IgD-negative memory B cell (primary cell): ENCODE results near the gene GPHN. TPM values are rescaled to one million over a fixed set of nuclear protein-coding genes. Genes with fewer than 3 reads are reported as not detected.
"Not testable (repeated sequence)": the region's sequence is repeated elsewhere in the genome, so short reads cannot be mapped to it uniquely, and the experiment has no call there.

Experiments used
- H3K27ac Mint-ChIP-seq, 3 donors: one replicate each; pipeline ENCODE4 v1.8.0; 2020 to 2022; ENCODE audit warnings: mild to moderate bottlenecking in 3 of 3, mixed read lengths in 3 of 3, moderate library complexity in 1 of 3
- H3K27me3 Mint-ChIP-seq: one replicate; pipeline ENCODE4 v1.8.0; 2021; ENCODE audit warnings: mixed read lengths
- H3K36me3 Mint-ChIP-seq: one replicate; pipeline ENCODE4 v1.8.0; 2020; ENCODE audit warnings: mild to moderate bottlenecking, mixed read lengths
- H3K4me1 Mint-ChIP-seq, 3 donors: one replicate each; pipeline ENCODE4 v1.8.0; 2020 to 2022; ENCODE audit warnings: mixed read lengths in 3 of 3, mild to moderate bottlenecking in 1 of 3
- H3K4me3 Mint-ChIP-seq, 4 donors: one replicate each; pipeline ENCODE4 v1.8.0; 2020 to 2022; ENCODE audit warnings: mild to moderate bottlenecking in 4 of 4, mixed read lengths in 4 of 4, moderate library complexity in 3 of 4
- H3K9me3 Mint-ChIP-seq, 3 donors: one replicate each; pipeline ENCODE4 v1.8.0; 2020 to 2021; ENCODE audit warnings: mixed read lengths in 3 of 3, mild to moderate bottlenecking in 1 of 3
- polyA plus RNA-seq: library from polyadenylated mRNA; unstranded; fragments of 300-500 nt; fragmentation: Illumina TruSeq; gene quantifications from one replicate; pipeline ENCODE4 v1.2.3, GENCODE V29; 2021

The GPHN gene
- polyA plus RNA-seq, 1 donor from 2014 or later = 5.9 TPM

DNA sequence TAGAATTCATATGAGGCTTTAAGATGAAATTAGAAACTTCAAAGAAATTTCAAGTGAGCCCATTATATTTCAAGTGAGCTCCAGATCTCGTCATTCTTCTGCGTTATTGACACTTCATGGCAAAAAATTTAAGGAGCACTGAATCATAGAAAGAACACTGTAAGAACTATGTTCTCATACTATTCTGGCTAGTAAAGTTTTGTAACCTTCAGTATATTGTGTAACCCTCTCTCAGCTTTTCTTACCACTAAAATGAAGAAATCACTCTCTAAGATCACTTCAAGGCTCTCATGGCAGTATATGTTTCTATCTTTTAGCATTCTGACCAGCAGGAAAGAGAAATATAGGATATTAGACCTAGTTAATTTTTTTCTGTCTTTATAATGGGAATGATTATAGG lies 6.3 kb downstream of the GPHN start:
- H3K4me1 Mint-ChIP-seq = peaks cover 24 to 41% (median 38%) of the 10 kb centered on the region in 3 donors
- peaks cover 0 to 5% (median 4%) of the 10 kb centered on the region in 3 donors for H3K9me3 Mint-ChIP-seq
- H3K27me3 Mint-ChIP-seq = peaks cover 3% of the 10 kb centered on the region
- no peak overlapping the region for H3K4me3 Mint-ChIP-seq
- no peaks in the 10 kb centered on the region for H3K36me3 Mint-ChIP-seq
- H3K27ac Mint-ChIP-seq = no peak overlapping the region

DNA sequence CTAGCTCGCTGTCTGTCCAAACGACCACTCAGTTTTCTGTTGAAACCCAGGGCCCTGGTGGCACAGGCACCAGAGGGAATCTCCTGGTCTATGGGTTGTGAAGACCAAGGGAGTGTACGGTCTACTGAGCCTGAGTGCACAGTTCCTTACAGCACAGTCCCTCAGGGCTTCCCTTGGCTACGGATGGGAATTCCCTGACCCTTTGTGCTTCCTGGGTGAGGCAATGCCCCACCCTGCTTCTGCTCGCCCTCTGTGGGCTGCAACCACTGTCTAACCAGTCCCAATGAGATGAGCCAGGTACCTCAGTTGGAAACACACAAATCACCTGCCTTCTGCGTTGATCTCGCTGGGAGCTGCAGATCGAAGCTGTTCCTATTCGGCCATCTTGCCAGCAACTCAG lies 22.6 kb downstream of the GPHN start:
- Mint-ChIP-seq H3K9me3 (no peaks in the 10 kb centered on the region), H3K4me3 (peak overlapping the region in 1 of 4 donors; percentile 58), H3K4me1 (peaks cover 29 to 48% (median 47%) of the 10 kb centered on the region in 3 donors), H3K27ac (no peak overlapping the region), H3K27me3 (no peaks in the 10 kb centered on the region), H3K36me3 (peaks cover 1% of the 10 kb centered on the region)

DNA sequence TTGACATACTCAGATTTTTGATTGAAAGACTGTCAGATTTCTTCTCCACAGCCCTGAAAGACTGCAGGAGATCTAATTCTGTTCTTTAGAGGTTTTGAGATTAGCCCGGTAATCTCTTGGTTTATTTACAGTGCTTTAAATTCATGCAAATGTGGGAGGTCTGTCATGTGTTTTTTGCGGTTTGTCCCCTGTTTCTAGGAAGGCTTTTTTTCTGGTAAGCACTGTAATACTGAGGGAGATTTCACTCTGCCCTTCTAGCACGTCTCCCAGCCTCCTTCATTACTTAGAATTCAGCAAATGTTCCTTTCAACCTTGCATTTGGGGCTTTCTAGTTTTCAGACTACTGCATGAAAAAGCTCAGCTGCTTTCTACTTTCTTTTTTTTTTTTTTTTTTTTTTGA lies 31.1 kb downstream of the GPHN start:
- H3K27ac Mint-ChIP-seq = no peak overlapping the region
- peaks cover 2% of the 10 kb centered on the region for H3K36me3 Mint-ChIP-seq
- no peaks in the 10 kb centered on the region for H3K9me3 Mint-ChIP-seq
- H3K27me3 Mint-ChIP-seq = no peaks in the 10 kb centered on the region
- H3K4me1 Mint-ChIP-seq = peaks cover 4 to 17% (median 13%) of the 10 kb centered on the region in 3 donors
- peak overlapping the region in 1 of 4 donors; percentile 51 for H3K4me3 Mint-ChIP-seq

DNA sequence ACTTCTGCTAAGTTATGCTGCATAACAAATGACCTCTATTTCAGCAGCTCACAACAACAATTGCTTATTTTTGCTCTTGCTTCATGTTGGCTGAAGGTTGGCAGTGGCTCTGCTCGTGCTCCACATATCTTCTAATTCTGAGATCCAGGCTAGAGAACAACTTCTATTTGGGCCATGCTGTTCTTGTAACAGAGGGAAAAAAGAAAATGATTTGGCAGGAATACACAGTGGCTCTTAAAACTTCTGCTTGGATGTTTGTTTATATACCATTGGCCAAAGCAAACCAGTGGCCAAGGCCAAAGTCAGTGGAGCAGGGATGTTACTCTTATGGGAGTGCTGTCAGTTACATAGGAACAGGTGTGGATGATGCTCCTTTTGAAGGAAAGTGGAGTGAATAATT lies 32.1 kb downstream of the GPHN start:
- Mint-ChIP-seq H3K4me3 (no peak overlapping the region), H3K27ac (no peak overlapping the region), H3K4me1 (peaks cover 4 to 17% (median 13%) of the 10 kb centered on the region in 3 donors), H3K27me3 (no peaks in the 10 kb centered on the region), H3K9me3 (no peaks in the 10 kb centered on the region), H3K36me3 (peaks cover 2% of the 10 kb centered on the region)

DNA sequence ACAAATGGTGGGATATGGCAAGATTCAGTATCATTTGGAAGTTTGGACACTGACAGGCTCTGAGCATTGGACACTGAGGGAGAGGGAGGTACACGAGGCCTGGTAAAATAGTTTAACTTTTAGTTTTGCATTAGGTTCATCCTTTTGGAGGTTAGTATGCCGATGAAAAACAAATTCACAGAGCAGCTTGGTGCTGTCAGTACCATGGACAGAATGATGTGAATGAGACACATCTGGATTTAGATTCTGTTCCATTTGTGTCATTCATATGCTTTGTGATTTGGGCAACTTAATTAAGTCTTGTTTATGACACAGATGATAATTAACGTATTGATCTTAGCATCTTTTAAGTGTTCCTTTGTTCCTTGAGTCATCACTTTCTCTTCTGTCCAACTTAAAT lies 33.7 kb downstream of the GPHN start:
- H3K27ac Mint-ChIP-seq = no peak overlapping the region
- H3K4me1 Mint-ChIP-seq = peaks cover 4 to 13% (median 13%) of the 10 kb centered on the region in 3 donors

DNA sequence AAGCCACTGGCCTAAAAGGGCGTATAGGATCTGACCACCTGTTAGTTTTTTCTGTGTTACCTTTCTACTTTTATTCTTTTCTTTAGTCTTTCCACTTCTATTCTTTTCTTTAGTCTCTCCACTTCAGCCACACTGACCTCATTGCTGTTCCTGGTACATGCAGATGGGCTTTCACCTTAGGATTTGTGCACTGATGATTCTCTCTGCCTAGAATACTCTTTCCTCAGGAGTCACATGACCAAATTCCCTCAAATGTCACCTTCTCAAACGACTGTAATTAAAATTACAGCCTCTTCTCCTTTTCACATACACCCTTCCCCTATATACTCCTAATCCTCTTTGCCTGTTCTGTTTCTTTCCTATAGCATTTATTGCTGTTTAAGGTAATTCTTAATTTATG lies 36.0 kb downstream of the GPHN start:
- Mint-ChIP-seq H3K9me3 (no peaks in the 10 kb centered on the region), H3K36me3 (no peaks in the 10 kb centered on the region), H3K27ac (no peak overlapping the region), H3K27me3 (no peaks in the 10 kb centered on the region), H3K4me3 (no peak overlapping the region), H3K4me1 (peaks cover 2 to 10% (median 9%) of the 10 kb centered on the region in 3 donors)

More for the DNA sequence above, 33.7 kb downstream of the GPHN start:
- no peaks in the 10 kb centered on the region for H3K27me3 Mint-ChIP-seq
- no peaks in the 10 kb centered on the region for H3K36me3 Mint-ChIP-seq
- no peak overlapping the region for H3K4me3 Mint-ChIP-seq
- H3K9me3 Mint-ChIP-seq = no peaks in the 10 kb centered on the region

DNA sequence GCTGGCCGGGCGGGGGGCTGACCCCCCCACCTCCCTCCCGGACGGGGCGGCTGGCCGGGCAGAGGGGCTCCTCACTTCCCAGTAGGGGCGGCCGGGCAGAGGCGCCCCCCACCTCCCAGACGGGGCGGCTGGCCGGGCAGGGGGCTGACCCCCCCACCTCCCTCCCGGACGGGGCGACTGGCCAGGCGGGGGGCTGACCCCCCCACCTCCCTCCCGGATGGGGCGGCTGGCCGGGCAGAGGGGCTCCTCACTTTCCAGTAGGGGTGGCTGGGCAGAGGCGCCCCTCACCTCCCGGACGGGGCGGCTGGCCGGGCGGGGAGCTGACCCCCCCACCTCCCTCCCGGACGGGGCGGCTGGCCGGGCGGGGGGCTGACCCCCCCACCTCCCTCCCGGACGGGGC lies 37.2 kb downstream of the GPHN start:
- H3K27me3 Mint-ChIP-seq, H3K4me1 Mint-ChIP-seq, H3K4me3 Mint-ChIP-seq, H3K36me3 Mint-ChIP-seq, H3K27ac Mint-ChIP-seq, H3K9me3 Mint-ChIP-seq: not testable (repeated sequence)

DNA sequence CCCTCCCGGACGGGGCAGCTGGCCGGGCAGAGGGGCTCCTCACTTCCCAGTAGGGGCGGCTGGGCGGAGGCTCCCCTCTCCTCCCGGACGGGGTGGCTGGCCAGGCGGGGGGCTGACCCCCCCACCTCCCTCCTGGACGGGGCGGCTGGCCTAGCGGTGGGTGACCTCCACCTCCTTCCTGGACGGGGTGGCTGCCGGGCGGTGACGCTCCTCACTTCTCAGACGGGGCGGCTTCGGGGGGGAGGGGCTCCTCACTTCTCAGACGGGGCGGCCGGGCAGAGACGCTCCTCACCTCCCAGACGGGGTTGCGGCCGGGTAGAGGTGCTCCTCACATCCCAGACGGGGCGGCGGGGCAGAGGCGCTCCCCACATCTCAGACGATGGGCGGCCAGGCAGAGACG lies 37.8 kb downstream of the GPHN start:
- H3K27me3 Mint-ChIP-seq, H3K27ac Mint-ChIP-seq, H3K36me3 Mint-ChIP-seq, H3K4me3 Mint-ChIP-seq, H3K9me3 Mint-ChIP-seq, H3K4me1 Mint-ChIP-seq: not testable (repeated sequence)

DNA sequence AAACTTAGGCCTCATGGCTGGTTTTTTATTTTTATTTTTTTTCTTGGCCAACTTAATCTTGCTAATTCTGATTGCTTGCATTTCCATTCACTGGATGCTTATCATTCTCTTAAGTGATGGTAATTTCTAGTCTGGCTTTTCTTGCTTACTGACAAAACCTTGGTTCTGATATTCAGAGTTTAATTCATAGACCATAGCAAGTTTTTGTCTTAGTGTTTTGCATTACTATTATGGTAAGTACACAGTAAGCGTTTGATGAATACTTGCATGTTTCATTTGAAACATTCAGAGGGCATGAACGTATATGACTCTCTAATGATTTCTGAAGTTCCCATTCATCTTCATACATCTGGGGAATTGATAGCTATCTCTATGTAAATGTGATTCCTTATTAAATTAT lies 55.8 kb downstream of the GPHN start:
- H3K36me3 Mint-ChIP-seq = peaks cover 7% of the 10 kb centered on the region
- H3K4me1 Mint-ChIP-seq = peaks cover 7 to 15% (median 14%) of the 10 kb centered on the region in 3 donors
- no peaks in the 10 kb centered on the region for H3K27me3 Mint-ChIP-seq
- H3K4me3 Mint-ChIP-seq = no peak overlapping the region
- H3K27ac Mint-ChIP-seq = no peak overlapping the region
- H3K9me3 Mint-ChIP-seq = peaks cover 0 to 1% (median 0%) of the 10 kb centered on the region in 3 donors

DNA sequence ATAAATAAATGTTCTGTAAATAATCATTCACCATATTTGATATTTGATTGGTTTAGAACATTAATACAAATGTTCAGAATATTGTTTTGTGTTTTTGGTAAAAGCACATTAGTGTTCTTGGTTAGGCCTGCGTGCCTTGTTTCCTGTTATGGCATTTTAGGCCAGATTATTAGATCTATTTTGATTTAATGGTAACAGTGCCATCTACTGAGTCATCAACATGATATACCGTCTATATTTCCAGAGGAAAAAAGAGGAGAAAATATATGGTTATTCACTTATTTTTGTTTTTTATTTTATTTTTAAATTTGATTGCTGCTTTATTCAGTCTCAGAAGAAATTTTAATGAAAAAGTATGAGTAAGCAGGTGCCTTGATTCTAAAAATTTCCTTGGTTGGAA lies 60.3 kb downstream of the GPHN start:
- Mint-ChIP-seq H3K9me3 (peaks cover 9 to 23% (median 10%) of the 10 kb centered on the region in 3 donors), H3K4me1 (peaks cover 13 to 17% (median 15%) of the 10 kb centered on the region in 3 donors), H3K27ac (no peak overlapping the region), H3K36me3 (peaks cover 5% of the 10 kb centered on the region), H3K27me3 (no peaks in the 10 kb centered on the region), H3K4me3 (no peak overlapping the region)

DNA sequence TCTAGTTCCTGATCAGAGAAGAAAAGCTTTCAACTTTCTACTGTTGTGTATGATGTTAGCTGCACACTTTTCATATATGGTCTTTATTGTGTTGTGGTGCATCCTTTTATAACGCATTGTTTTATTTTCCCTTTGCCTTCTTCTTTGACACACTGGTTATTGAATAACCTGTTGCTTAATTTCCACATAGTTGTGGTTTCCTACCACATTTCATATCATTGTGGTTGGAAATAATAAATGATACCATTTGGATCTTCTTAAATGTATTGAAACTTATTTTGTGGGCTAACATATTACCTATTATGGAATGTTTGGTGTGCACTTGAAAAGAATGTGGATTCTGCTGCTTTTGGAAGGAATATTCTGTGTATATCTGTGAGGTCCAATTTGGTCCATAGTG lies 64.9 kb downstream of the GPHN start:
- H3K4me1 Mint-ChIP-seq = peaks cover under 1 to 7% (median 3%) of the 10 kb centered on the region in 3 donors
- H3K9me3 Mint-ChIP-seq = peaks cover 17 to 40% (median 20%) of the 10 kb centered on the region in 3 donors
- H3K27me3 Mint-ChIP-seq = no peaks in the 10 kb centered on the region
- peaks cover 5% of the 10 kb centered on the region for H3K36me3 Mint-ChIP-seq
- H3K4me3 Mint-ChIP-seq = no peak overlapping the region
- no peak overlapping the region for H3K27ac Mint-ChIP-seq

DNA sequence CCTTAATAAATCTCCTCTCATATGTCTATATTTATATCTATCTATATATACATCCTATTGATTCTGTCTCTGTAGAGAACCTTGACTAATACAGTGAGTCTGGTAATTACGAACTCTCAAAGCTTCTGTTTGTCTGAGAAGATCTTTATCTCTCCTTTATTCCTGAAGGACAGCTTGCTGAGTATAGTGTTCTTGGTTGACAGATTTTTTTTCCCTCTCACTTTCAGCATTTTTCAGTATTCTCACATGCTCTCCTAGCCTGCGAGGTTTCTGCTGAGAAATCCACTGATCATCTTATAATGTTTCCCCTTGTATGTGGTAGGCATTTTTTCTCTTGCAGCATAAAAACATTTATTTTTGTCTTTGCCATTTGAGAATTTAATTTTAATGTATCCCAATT lies 67.1 kb downstream of the GPHN start:
- Mint-ChIP-seq H3K27ac (no peak overlapping the region), H3K9me3 (peaks cover 21 to 52% (median 27%) of the 10 kb centered on the region in 3 donors), H3K4me1 (peaks cover 0 to 4% (median 2%) of the 10 kb centered on the region in 3 donors), H3K4me3 (no peak overlapping the region), H3K27me3 (no peaks in the 10 kb centered on the region), H3K36me3 (peaks cover 5% of the 10 kb centered on the region)

DNA sequence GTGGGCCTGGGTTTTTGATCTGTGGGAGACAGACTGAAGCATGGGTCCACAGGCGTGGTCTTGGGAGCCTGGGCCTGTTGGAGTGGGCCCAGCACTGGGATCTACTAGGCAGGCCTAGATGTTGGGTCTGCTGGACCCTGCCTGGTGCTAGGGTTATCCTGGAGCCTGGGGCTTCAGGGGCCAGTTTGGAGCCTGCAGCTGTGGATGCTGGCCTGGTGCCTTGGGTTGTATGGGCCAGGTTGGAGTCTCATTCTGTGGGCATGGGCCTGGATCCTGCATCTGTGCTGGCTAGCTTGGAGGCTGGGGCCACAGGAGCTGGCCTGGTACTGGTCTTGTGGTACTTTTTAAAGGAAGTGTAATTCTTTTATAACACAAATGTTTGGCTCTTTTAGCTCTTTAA lies 68.0 kb downstream of the GPHN start:
- H3K27me3 Mint-ChIP-seq = no peaks in the 10 kb centered on the region

DNA sequence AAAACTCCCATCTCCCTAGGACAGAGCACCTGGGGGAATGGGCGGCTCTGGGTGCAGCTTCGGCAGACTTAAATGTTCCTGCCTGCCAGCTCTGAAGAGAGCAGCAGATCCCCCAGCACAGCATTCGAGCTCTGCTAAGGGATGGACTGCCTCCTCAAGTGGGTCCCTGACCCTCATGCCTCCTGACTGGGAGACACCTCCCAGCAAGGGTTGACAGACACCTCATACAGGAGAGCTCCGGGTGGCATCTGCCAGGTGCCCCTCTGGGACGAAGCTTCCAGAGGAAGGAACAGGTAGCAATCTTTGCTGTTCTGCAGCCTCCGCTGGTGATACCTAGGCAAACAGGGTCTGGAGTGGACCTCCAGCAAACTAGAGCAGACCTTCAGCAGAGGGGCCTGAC lies 79.8 kb downstream of the GPHN start:
- not testable (repeated sequence) for H3K27me3 Mint-ChIP-seq, H3K4me1 Mint-ChIP-seq, H3K4me3 Mint-ChIP-seq

More for the DNA sequence above, 68.0 kb downstream of the GPHN start:
- Mint-ChIP-seq H3K27ac (no peak overlapping the region), H3K4me3 (no peak overlapping the region), H3K4me1 (peaks cover 0 to 4% (median 2%) of the 10 kb centered on the region in 3 donors), H3K36me3 (peaks cover 4% of the 10 kb centered on the region), H3K9me3 (peaks cover 21 to 51% (median 27%) of the 10 kb centered on the region in 3 donors)

DNA sequence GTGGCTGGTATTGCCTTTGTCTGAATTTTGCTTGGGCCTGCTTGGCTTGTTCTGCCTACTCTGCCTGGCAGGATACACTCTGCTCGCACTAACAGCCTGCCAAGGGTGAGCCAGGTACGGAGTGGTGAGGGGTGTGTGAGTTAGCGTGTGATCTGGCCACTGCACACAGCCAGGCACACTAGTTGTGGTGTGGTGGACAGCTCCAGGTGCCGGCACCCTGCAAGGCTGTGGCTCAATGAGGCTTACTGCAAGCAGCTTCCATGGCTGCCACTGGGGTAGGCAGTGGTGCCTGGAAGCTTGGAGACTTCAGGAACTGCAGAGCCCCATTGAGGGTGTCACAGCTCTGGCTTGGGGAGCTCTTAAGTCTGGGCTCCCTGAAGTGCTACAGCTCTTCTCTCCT lies 87.4 kb downstream of the GPHN start:
- Mint-ChIP-seq H3K4me3 (peak overlapping the region in 1 of 4 donors; percentile 28), H3K27ac (no peak overlapping the region), H3K4me1 (peaks cover 0 to 4% (median 1%) of the 10 kb centered on the region in 3 donors), H3K9me3 (peaks cover 5 to 18% (median 12%) of the 10 kb centered on the region in 3 donors), H3K27me3 (no peaks in the 10 kb centered on the region), H3K36me3 (peaks cover 5% of the 10 kb centered on the region)

More for the DNA sequence above, 79.8 kb downstream of the GPHN start:
- H3K9me3 Mint-ChIP-seq = peaks cover 11 to 21% (median 14%) of the 10 kb centered on the region in 3 donors
- H3K36me3 Mint-ChIP-seq, H3K27ac Mint-ChIP-seq: not testable (repeated sequence)

DNA sequence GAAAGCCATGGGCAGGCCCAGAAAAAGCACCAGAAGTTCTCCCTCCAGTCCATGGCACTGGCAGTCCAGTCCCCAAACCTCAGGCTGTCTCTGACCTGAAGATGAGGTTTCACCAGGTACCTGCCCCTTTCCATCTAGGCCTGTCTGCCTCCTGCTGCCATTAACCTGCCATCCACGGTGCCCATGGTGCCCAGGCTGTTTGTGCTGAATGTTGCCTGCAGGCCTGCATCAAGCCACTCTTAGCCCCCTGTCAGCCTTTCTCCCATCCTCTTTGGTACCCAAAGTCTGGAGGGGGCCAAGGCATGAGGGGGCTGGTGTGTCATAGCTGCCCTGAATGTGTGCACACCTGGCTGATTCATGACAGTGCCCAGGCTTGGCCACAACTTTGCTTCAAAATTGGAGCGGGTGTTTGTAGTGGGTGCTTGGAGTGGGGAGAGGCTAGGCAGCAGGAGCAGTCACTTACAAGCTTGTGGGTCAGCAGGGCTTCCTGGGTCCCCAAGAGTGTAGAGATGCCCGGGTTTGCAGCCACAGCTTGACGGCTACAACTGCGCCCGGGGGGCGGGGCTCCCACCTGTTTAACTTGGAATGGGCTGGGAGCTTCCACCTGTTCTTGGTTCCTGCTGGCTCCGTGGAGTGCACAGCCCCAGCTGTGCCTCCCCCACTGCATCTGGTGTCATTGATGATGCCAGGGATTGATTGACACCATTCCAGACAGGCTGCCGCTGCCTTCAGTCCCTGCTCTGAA lies 88.5 kb downstream of the GPHN start:
- H3K9me3 Mint-ChIP-seq = peaks cover 5 to 21% (median 12%) of the 10 kb centered on the region in 3 donors

More for the DNA sequence above, 88.5 kb downstream of the GPHN start:
- Mint-ChIP-seq H3K36me3 (peaks cover 5% of the 10 kb centered on the region), H3K4me1 (peaks cover 0 to 4% (median 3%) of the 10 kb centered on the region in 3 donors), H3K27me3 (no peaks in the 10 kb centered on the region), H3K4me3 (peak overlapping the region in 1 of 4 donors; percentile 37), H3K27ac (no peak overlapping the region)
